Measurements from ENCODE around the gene SERGEF. TPM values are rescaled to one million over a fixed set of nuclear protein-coding genes. Genes with fewer than 3 reads are reported as not detected.

SERGEF gene
- total and polyA plus RNA-seq, 10 donors = 29.0 to 55.5 (median 38.8) TPM

DNA sequence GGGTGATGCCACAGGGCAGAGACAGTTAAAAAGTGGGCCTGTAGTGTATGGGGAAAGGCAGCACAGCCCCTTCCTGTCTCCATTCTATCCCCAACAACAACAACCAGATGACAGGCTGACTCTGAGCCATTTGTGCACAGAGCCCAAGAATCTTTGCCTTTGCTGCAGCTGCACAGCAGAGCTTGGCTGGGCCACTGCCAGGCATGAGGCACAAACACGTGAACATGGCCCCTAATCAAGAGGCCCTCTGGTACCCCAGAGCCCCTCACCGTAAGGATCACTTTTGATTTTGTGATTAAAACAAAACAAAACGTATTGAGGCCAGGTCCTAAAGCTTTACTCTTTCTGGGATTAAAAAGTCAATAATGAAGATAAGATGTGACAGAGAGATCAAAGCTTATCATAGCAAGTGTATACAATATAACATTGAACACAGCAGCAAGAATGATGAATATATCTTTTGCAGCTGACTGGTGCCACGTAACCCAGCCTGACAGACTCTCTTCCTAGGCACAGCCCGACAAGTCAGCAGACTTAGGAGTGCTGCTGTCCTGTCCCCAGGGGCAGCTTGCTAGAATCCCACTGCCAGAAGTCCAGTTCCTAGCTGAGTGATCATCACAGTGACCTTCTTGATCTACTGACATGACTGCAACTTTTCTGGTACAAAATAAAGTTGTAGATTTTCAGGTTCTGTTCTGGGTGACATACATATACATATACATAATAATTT lies 117.8 kb downstream of the SERGEF start:
- 80 to 89% (median 84%) methylated on average over 5 of the region's 5 CpGs for WGBS, 5 donors

DNA sequence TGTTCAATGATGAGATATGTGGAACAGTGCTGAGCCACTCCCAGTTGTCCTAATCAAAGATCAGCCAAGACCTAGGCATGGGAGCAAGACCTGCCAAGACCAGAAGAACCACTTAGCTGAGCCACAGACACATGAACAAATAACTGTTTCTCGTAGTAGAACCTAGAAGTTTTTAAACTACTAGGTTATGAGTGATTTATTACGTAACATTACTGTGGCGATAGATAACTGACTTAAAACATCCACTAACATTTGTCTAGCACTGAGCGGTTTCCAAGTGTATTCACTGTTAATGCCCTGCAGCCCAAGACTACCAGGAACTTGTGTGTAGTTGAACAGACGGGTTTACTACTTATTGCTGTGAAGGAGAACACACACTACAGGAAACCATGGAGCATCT lies 120.4 kb downstream of the SERGEF start:
- Histone ChIP-seq H3K9me3 (no peaks in the 10 kb centered on the region), H3K27me3 (replicated peaks in 1 of 7) (no peaks in the 10 kb centered on the region), H3K27ac (no peak overlapping the region), H3K4me3 (no peak overlapping the region), H3K36me3 (peaks cover 0 to 38% (median 0%) of the 10 kb centered on the region in 6 donors), H3K4me1 (no peaks in the 10 kb centered on the region)
- no peak for TF ChIP-seq POLR2AphosphoS5 (IDR thresholded peaks at IDR 0.05)
- TF ChIP-seq, protein P1, sequence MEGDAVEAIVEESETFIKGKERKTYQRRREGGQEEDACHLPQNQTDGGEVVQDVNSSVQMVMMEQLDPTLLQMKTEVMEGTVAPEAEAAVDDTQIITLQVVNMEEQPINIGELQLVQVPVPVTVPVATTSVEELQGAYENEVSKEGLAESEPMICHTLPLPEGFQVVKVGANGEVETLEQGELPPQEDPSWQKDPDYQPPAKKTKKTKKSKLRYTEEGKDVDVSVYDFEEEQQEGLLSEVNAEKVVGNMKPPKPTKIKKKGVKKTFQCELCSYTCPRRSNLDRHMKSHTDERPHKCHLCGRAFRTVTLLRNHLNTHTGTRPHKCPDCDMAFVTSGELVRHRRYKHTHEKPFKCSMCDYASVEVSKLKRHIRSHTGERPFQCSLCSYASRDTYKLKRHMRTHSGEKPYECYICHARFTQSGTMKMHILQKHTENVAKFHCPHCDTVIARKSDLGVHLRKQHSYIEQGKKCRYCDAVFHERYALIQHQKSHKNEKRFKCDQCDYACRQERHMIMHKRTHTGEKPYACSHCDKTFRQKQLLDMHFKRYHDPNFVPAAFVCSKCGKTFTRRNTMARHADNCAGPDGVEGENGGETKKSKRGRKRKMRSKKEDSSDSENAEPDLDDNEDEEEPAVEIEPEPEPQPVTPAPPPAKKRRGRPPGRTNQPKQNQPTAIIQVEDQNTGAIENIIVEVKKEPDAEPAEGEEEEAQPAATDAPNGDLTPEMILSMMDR (IDR thresholded peaks at IDR 0.05 in 8 of 11, conservative IDR thresholded peaks at IDR 0.05 in 3 of 11) = no peak
- DNase-seq = no peak
- 93 to 97% (median 96%) methylated on average over 5 of the region's 5 CpGs for WGBS, 5 donors
- intact Hi-C loops (cut with DNase I; ENCODE audit: low total_unique reads) = no loop called here

More for the DNA sequence above, 117.8 kb downstream of the SERGEF start:
- H3K4me1 ChIP-seq = no peaks in the 10 kb centered on the region
- DNase-seq = no peak
- peaks cover 0 to 37% (median 0%) of the 10 kb centered on the region in 6 donors for H3K36me3 ChIP-seq
- H3K9me3 ChIP-seq = no peaks in the 10 kb centered on the region
- no peak overlapping the region for H3K27ac ChIP-seq
- intact Hi-C loops (cut with DNase I; ENCODE audit: low total_unique reads) = no loop called here
- no peak overlapping the region for H3K4me3 ChIP-seq
- TF ChIP-seq, protein P1 (IDR thresholded peaks at IDR 0.05 in 8 of 11, conservative IDR thresholded peaks at IDR 0.05 in 3 of 11) = no peak
- TF ChIP-seq POLR2A (IDR thresholded peaks at IDR 0.05) (no peak), POLR2AphosphoS5 (IDR thresholded peaks at IDR 0.05) (no peak)
- no peaks in the 10 kb centered on the region for H3K27me3 ChIP-seq (replicated peaks in 1 of 7)

DNA sequence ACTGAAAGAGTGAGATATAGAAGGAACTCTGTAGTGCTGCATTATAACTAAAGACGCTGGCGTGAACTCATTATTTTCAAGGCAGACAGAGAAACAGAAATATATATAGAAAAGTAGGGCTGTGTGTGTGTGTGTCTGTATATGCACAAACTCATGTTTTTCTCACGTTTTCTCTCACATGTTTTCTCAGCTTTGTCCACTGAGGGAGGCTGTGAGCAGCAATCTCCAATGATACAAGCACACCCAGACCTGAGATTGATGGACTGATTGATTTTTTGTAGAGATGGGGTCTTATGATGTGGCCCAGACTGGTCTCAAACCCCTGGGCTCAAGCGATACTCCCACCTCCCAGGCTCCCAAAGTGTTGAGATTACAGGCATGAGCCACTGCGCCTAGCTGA lies 122.5 kb downstream of the SERGEF start:
- peaks cover 0 to 37% (median 0%) of the 10 kb centered on the region in 6 donors for H3K36me3 ChIP-seq
- no peak overlapping the region for H3K4me3 ChIP-seq
- intact Hi-C loops (cut with DNase I; ENCODE audit: low total_unique reads) = no loop called here
- no peaks in the 10 kb centered on the region for H3K27me3 ChIP-seq (replicated peaks in 1 of 7)
- TF ChIP-seq, protein P1 (IDR thresholded peaks at IDR 0.05 in 8 of 11, conservative IDR thresholded peaks at IDR 0.05 in 3 of 11) = no peak
- TF ChIP-seq POLR2AphosphoS5 (IDR thresholded peaks at IDR 0.05) (no peak), POLR2A (IDR thresholded peaks at IDR 0.05) (no peak)
- no peaks in the 10 kb centered on the region for H3K4me1 ChIP-seq
- 89 to 99% (median 93%) methylated on average over 5 of the region's 5 CpGs for WGBS, 5 donors
- DNase-seq = no peak
- no peak overlapping the region for H3K27ac ChIP-seq
- no peaks in the 10 kb centered on the region for H3K9me3 ChIP-seq

DNA sequence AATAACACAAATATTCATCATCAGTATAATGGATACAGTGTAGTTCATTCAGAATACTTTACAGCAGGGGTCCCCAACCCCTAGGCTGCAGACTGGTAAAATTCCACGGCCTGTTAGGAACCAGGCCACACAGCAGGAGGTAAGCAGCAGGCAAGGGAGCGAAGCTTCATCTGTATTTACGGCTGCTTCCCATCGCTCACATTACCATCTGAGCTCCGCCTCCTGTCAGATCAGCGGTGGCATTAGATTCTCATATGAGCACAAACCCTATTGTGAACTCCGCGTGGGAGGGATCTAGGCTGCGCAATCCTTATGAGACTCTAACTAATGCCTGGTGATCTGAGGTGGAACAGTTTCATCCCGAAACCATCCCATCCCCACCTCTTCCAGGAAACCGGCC lies 125.1 kb downstream of the SERGEF start:
- TF ChIP-seq, protein P1 (IDR thresholded peaks at IDR 0.05 in 8 of 11, conservative IDR thresholded peaks at IDR 0.05 in 3 of 11) = no peak
- TF ChIP-seq POLR2AphosphoS5 (IDR thresholded peaks at IDR 0.05) (no peak), POLR2A (IDR thresholded peaks at IDR 0.05) (no peak)
- H3K27ac ChIP-seq = no peak overlapping the region
- H3K36me3 ChIP-seq = peaks cover 0 to 40% (median 0%) of the 10 kb centered on the region in 6 donors
- H3K4me3 ChIP-seq = no peak overlapping the region
- 91 to 95% (median 92%) methylated on average over 11 of the region's 11 CpGs for WGBS, 5 donors
- intact Hi-C loops (cut with DNase I; ENCODE audit: low total_unique reads) = no loop called here
- H3K9me3 ChIP-seq = no peaks in the 10 kb centered on the region
- DNase-seq = no peak
- H3K4me1 ChIP-seq = no peaks in the 10 kb centered on the region
- H3K27me3 ChIP-seq (replicated peaks in 1 of 7) = no peaks in the 10 kb centered on the region

Measured in spleen (tissue), 11 donors.